GM18861 (cell line): ENCODE measurements around the gene CAD.

Experiments
- ATAC-seq: cut with Tn5 transposase; IDR thresholded peaks from one replicate; pipeline ENCODE4 v1.9.1; 2021; ENCODE audit not compliant: unreplicated experiment

CAD gene

GRCh38 chr2:27198627-27199026 lies 18.5 kb upstream of the CAD start:
- no peak for ATAC-seq

- no peak for ATAC-seq
Measured at GRCh38 chr2:27199241-27199640, 17.9 kb upstream of the CAD start.

- no peak for ATAC-seq
Measured at GRCh38 chr2:27201675-27202074, 15.5 kb upstream of the CAD start.

- no peak for ATAC-seq
Measured at GRCh38 chr2:27202854-27203253, 14.3 kb upstream of the CAD start.

DNA sequence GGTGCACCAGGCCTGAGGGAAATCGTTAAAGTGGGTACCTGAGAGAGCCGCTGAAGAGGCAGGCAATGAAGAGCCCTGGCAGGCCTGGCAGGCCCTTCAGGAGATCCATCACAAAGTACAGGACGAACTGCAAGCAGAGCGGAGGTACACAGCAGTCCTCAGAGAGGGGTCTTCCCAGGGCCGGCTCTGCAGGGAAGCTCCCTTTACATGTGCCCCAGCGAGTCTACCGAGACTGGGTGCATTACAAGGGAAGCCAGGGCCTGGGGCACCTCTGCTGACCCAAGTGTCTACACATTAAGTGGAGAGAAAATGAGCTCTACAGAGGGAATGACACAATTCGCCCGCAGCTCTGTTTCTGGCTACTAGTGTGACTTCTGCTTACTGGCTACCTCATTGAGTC lies 13.4 kb upstream of the CAD start:
- ATAC-seq: no peak

DNA sequence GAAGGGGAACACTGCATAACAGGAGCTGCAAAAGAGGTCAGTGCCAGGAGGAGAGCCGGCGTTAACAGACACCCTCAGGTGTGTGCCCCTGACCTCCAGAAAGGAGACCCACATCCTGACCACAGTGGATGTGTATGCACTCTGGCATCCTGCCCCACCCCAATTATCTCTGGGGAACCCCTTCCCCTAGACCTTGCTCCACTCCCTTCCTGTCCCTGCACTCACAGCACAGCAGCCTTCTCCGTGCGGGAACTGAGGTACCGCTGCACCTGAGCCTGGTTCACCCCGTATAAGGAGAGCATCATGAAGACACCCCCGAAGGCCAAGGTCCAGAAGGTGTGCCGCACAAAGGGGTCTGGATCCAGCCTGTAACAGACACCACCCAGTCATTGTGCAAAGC lies 12.6 kb upstream of the CAD start:
- ATAC-seq: no peak

GRCh38 chr2:27205206-27205605 lies 12.0 kb upstream of the CAD start:
- no peak for ATAC-seq

DNA sequence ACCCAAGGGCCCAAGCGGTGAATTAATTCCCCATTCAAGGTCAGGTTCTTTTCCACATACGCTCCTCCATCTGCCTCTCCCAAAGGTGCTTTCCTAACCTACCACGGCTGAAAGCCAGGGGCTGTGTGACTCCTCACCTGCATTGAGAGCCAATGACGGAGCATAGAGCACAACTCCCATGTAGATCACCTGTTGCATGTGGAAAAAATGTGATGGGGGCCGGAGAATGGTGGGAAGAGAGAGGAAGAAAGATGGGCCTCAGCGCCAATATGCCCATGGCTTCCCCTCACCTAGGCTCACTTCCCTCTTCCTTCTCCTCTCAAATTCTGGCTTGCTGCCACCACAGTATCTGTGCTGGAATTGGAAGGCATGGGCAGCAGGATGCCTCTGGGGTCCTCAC lies 10.8 kb upstream of the CAD start:
- no peak for ATAC-seq

DNA sequence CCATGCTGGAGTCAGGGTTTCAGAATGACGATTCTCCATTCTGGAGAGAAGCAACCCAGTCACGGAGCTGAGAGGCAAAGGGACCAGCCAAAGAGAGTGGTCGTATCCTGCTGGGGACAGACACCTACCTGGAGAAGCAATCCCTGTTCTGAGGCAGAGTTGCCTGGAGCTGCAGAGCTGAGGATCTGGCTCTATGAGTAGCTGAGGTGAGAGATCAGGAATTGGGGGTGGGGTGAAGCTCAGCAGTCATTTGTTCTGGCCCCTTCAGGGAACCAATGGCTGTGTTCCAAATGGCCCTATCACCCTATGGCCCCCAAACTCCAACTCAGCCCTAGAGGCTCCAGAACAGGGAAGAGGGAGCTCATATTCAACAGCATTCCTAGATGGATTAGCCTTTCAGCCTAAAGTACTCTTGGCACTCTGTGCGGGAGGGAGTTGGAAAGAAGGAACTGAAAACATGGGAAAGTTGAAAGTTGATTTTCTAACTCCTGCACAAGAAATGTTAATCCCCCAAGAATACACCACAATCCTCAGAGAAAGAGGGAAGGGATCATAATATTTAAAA lies 8.6 kb upstream of the CAD start:
- ATAC-seq: no peak

DNA sequence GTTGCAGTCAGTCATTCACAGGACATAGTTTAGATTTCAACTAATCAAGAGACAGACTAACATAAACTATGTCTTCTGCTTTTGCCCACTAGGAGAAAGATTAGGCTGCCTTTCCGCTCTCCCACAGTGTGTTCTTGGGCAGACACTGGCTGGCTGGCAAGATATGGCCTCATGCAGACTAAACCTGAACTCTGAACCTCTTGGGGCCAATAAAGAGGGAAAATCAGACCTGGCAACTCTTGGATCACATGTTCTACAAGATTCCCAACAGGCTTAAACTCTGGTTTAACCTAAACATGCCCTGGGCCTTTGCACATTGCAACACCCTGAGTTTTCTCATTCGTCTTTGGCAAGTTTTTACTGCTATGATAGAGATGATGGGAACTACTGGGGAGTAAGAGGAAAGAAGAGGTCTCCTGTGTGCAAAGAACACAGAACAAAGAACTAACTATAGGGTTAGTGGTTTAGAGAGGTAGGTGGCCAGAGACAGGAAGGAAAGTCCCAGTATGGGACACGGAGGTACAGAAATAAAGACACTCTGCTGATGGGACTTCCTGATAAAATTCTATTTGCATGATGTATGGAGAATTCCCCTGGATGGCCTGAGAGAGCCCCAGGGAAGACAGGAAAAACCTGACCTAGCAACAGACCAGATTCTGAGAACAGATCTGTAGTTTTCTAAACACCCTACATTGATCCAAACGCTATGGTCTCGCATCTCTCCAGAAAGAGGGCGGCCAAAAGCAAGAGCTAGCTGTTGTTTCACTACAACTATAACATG lies 7.4 kb upstream of the CAD start:
- no peak for ATAC-seq

DNA sequence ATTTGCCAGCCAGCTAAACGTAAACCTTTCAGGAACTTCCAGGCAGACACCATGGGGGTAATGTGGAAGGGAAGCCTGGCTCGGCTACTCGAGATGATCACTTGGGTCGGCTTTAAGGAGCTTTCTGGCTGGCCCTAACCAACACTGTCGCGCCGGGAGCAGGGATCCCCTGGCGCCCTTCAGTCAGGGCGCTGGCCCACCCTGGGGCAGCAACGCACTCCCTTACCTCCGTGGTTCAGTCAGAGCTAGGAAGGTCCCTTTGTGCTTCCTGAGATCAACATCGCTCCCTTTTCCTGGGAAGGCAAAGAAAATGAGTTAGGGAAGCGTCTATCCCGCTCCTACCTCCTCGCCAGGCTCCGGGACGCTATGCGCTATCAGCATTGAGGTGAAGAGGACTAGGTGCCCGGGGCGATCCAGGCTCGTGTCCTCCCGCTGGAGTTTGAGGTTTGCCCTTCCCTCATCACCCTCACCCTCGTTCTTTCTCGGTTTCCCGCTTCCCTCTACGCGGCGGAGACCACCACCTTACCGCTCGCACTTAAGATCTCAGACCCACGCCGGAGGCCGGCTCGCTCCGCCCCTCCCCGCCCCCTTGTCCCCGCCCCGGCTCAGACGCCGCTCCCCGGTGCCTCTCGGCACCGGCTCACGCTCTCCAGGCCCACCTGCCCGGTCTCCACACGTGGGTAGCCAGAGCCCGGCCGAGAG lies 5.8 kb upstream of the CAD start:
- peak; percentile 6 for ATAC-seq

- peak; percentile 55 for ATAC-seq
Measured at GRCh38 chr2:27211943-27212625, 5.1 kb upstream of the CAD start, which contains the start of the genes ATRAID and SLC5A6. TSS of gene ATRAID (plus strand) at chr2:27212041. CDS start at chr2:27212369, 328 bp downstream. TSS of gene SLC5A6 (minus strand) at chr2:27212268. CDS start at chr2:27207650, 4,618 bp downstream.

DNA sequence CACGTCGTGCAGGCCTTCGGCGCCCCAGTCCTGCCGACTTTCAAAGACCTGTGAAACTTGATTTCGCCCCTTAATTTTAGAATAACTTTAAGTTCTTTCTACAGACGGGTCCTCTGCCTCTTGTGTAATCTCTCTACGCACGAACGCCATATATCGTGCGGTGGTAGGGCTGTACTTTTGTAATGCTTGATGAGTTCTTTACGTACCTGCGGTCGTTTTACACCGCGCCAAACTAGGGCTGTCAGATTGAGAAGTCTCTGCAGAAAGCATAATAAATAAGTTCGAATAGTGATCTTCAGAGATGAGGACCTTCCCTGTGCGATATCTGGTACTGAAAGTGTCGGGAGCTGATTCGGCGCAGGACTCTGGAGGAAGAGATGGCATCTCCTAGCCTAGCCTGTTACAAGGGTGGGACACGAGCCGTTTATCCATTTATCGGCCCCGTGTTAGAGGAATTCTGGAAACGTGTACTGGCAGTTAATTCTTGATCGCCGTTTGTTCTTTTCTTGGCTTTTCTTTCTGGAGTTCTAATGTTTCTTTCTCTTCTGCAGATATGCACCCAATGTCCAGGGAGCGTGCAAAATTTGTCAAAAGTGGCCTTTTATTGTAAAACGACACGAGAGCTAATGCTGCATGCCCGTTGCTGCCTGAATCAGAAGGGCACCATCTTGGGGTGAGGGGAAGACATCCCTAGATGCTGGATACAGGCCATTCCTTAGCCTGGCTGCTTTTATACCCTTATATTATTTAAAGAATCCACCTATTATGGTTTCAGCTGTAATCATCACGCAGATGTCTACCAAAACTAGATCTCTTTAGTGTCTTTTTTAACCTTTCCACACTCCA lies 4.3 kb upstream of the CAD start:
- peak; percentile 13 for ATAC-seq

- no peak for ATAC-seq
Measured at GRCh38 chr2:27214941-27215340, 2.2 kb upstream of the CAD start.

GRCh38 chr2:27216416-27217137 lies 592 bp upstream of the CAD start:
- no peak for ATAC-seq

- no peak for ATAC-seq
Measured at GRCh38 chr2:27218614-27219013, 1.4 kb downstream of the CAD start.

DNA sequence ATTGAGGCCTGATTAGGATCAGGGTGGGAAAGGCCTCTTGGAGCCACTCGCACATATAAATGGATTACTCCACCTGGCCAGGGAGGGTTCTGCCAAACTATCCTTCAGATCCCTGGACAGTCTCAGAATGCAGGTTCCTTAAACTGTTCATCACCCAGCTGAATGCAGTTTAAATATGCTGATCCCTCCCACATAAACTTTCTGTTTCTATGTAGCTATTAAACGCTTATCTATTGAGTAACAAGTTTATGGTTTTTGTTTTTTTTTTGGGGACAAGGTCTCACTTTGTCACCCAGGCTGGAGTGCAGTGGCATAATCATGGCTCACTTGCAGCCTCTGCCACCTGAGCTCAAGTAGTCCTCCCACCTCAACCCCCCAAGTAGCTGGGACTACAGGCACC lies 1.9 kb downstream of the CAD start:
- no peak for ATAC-seq

DNA sequence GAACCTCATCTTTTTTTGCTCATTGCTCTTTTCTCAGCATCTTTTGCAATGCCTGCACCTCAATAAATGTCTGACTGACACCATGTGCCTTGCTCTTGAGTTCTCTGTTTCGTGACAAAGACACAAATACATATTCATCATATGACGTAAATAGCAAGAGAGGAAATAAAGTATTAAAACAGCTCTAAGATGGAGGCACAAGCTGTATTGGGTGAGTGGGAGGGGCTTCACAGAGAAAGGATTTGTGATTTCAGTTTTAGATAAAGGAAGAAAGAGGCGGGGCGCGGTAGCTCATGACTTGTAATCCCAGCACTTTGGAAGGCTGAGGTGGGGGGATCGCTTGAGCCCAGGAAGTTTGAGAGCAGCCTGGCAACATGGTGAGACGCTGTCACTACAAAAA lies 2.9 kb downstream of the CAD start:
- ATAC-seq: no peak

- ATAC-seq: no peak
Measured at GRCh38 chr2:27221166-27221565, 4.0 kb downstream of the CAD start.

DNA sequence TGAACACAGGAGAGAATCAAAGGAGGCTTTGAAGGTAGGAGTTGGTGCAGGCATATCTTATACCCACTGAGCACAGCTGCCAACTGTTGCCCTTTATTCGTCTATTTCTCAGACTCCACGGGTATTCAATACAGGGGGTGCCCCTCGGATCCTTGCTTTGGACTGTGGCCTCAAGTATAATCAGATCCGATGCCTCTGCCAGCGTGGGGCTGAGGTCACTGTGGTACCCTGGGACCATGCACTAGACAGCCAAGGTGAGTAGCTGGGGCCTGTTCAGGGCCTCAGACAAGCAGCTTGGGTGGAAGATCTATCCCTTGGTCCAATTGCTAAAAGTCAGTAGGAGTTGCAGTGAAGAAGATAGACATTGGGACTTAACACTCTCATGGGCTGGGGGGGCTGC lies 5.2 kb downstream of the CAD start:
- ATAC-seq: no peak
